Right lobe of liver (tissue), 4 donors: ENCODE data around the gene SLC16A10.
"Not testable (repeated sequence)": the region's sequence is repeated elsewhere in the genome, so short reads cannot be mapped to it uniquely, and the experiment has no call there.

Experiments used
- POLR2A ChIP-seq: fragments of 450-650 bp; IDR thresholded peaks from one replicate; pipeline ENCODE4 v1.6.1; 2017; ENCODE audit warnings: antibody characterized with exemption, mild to moderate bottlenecking
- TF ChIP-seq, protein P1 (sequence below), 4 donors: fragments of 200-600 bp in 3 of 4; fragments of 450-650 bp in 1 of 4; IDR thresholded peaks; one replicate each; pipeline versions ENCODE4 v1.5.1 to v1.8.0; 2016 to 2022; ENCODE audit warnings: antibody characterized with exemption in 4 of 4, mild to moderate bottlenecking in 2 of 4
- donor health status: DM: no; HTN: no; CAD: no.
- donor health status: DM: no; HTN: no; CAD: no.
- donor health status: DM: no; HTN: yes; CAD: no.

DNA sequence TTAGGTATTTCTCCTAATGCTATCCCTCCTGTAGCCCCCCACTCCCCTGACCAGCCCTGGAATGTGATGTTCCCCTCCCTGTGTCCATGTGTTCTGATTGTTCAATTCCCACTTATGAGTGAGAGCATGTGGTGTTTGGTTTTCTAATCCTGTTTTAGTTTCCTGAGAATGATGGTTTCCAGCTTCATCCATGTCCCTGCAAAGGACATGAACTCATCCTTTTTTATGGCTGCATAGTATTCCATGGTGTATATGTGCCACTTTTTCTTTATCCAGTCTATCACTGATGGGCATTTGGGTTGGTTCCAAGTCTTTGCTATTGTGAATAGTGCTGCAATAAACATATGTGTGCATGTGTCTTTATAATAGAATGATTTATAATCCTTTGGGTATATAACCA, 103.8 kb downstream of the SLC16A10 start:
- not testable (repeated sequence) for TF ChIP-seq POLR2A
- TF ChIP-seq, protein P1, sequence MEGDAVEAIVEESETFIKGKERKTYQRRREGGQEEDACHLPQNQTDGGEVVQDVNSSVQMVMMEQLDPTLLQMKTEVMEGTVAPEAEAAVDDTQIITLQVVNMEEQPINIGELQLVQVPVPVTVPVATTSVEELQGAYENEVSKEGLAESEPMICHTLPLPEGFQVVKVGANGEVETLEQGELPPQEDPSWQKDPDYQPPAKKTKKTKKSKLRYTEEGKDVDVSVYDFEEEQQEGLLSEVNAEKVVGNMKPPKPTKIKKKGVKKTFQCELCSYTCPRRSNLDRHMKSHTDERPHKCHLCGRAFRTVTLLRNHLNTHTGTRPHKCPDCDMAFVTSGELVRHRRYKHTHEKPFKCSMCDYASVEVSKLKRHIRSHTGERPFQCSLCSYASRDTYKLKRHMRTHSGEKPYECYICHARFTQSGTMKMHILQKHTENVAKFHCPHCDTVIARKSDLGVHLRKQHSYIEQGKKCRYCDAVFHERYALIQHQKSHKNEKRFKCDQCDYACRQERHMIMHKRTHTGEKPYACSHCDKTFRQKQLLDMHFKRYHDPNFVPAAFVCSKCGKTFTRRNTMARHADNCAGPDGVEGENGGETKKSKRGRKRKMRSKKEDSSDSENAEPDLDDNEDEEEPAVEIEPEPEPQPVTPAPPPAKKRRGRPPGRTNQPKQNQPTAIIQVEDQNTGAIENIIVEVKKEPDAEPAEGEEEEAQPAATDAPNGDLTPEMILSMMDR (IDR thresholded peaks at IDR 0.05), result not testable (repeated sequence)
